ENCODE results near the gene RHNO1. TPM values are rescaled to one million over a fixed set of nuclear protein-coding genes. Genes with fewer than 3 reads are reported as not detected.
A peak's percentile ranks its signal among the peaks of the same experiment; 100 is the strongest.

RHNO1 gene
- total RNA-seq (2021) (60.1 and 77.9 TPM in 2 replicates), Bru-seq, nascent RNA (percentile 82 among the genes with signal in this experiment), BruChase-seq, experiment 1, labeled RNA remaining after a 2-hour chase (percentile 78 among the genes with signal in this experiment), BruChase-seq, experiment 2, labeled RNA remaining after a 6-hour chase (percentile 91 among the genes with signal in this experiment)
- long read RNA-seq, transcript RHNO1-203 (2 exons, 1,605 nt) = minor isoform, 8 of 142 reads
- long read RNA-seq, transcript RHNO1-204 (3 exons, 1,870 nt) = major isoform, 126 of 142 reads
- long read RNA-seq, partial matches to known transcripts = 1 of 142 reads
- long read RNA-seq, other reads (novel, unspliced or antisense) = 3 of 142 reads

- Histone ChIP-seq H2AFZ (peak within 1 kb of the TSS; percentile 86), H3K79me2 (ENCODE audit: low read depth) (peaks cover 69% of the 10 kb centered on the region), H3K27ac (peak within 1 kb of the TSS; percentile 78), H3K9me3 (ENCODE audit: insufficient read depth, low read depth) (no peaks in the 10 kb centered on the region), H3K4me3 (peak within 1 kb of the TSS; percentile 71), H3K27me3 (ENCODE audit: insufficient read depth, low read depth) (no peaks in the 10 kb centered on the region), H4K20me1 (ENCODE audit: insufficient read depth) (peaks cover 15% of the 10 kb centered on the region), H3K4me2 (peak within 1 kb of the TSS; percentile 98), H3K36me3 (ENCODE audit: low read depth) (peaks cover 22% of the 10 kb centered on the region; the same call in 1 of the 2 replicates), H3F3A (ENCODE audit: insufficient read depth, low read depth) (peaks cover 13% of the 10 kb centered on the region; the same call in 1 of the 2 replicates), H3K9me2 (ENCODE audit: insufficient read depth) (no peaks in the 10 kb centered on the region), H3K4me1 (replicated peaks; ENCODE audit: insufficient read depth) (peaks cover 15% of the 10 kb centered on the region; the same call in 1 of the 2 replicates)
- CTCF ChIA-PET = interaction anchor here (0.7 kb wide), 1 partner anchor 12 kb away, joined by 3 read pairs; no protein-coding TSS in a partner anchor
- POLR2A ChIA-PET (ENCODE audit: unreplicated experiment) = interaction anchor here (0.6 to 0.7 kb wide), 2 partner anchors 72 to 1772 kb away, joined by 3 read pairs; partner anchors contain the start of genes AKAP3 and NDUFA9
- BruUV-seq (replicated peaks) = TSS peak; percentile 73
- no peak for TF ChIP-seq EZH2 (IDR thresholded peaks at IDR 0.05; ENCODE audit: low read depth)
- TF ChIP-seq, protein P1, sequence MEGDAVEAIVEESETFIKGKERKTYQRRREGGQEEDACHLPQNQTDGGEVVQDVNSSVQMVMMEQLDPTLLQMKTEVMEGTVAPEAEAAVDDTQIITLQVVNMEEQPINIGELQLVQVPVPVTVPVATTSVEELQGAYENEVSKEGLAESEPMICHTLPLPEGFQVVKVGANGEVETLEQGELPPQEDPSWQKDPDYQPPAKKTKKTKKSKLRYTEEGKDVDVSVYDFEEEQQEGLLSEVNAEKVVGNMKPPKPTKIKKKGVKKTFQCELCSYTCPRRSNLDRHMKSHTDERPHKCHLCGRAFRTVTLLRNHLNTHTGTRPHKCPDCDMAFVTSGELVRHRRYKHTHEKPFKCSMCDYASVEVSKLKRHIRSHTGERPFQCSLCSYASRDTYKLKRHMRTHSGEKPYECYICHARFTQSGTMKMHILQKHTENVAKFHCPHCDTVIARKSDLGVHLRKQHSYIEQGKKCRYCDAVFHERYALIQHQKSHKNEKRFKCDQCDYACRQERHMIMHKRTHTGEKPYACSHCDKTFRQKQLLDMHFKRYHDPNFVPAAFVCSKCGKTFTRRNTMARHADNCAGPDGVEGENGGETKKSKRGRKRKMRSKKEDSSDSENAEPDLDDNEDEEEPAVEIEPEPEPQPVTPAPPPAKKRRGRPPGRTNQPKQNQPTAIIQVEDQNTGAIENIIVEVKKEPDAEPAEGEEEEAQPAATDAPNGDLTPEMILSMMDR (conservative IDR thresholded peaks at IDR 0.05) = no peak
- peak; percentile 90 to 94 for DNase-seq
- intact Hi-C loops (cut with micrococcal nuclease; ENCODE audit: unreplicated experiment) = loop anchor here (1.0 to 5.0 kb wide), 5 partner anchors 14 to 165 kb away; partner anchors contain the start of genes ITFG2 and TEAD4
These were observed at the start of gene RHNO1, which contains the start of gene FOXM1 for GRCh38 chr12:2877047-2877952. Gene RHNO1, plus strand, starts transcription at chr12:2877223. Its CDS starts 8,144 bp downstream, at chr12:2885367. Gene FOXM1, minus strand, starts transcription at chr12:2877174. Its CDS starts 2,696 bp downstream, at chr12:2874478.

DNA sequence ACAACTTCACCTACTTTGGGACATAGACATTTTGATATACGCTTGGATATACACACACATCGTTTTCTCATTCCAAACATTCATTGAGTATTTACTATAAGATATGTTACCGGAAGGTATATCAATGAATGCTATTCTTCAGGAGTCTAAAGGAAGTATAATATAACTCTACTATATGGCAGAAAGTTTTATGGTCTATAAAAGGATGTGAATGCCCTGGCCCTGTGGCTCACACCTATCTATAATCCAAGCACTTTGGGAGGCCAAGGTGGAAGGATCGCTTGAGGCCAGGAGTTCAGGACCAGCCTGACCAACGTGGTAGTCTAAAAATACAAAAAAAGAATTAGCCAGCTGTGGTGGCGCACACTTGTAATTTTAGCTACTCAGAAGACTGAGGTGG, 47.7 kb upstream of the RHNO1 start:
- H3F3A ChIP-seq (ENCODE audit: insufficient read depth, low read depth) = no peaks in the 10 kb centered on the region
- no peaks in the 10 kb centered on the region for H3K9me2 ChIP-seq (ENCODE audit: insufficient read depth)
- H3K27ac ChIP-seq = no peak overlapping the region
- intact Hi-C loops (cut with micrococcal nuclease; ENCODE audit: unreplicated experiment) = no loop called here
- H3K79me2 ChIP-seq (ENCODE audit: low read depth) = no peaks in the 10 kb centered on the region
- no peak overlapping the region for H2AFZ ChIP-seq
- no peak overlapping the region for H3K4me2 ChIP-seq
- no peak for DNase-seq
- POLR2A ChIA-PET (ENCODE audit: unreplicated experiment) = no interaction called here
- H3K4me1 ChIP-seq (replicated peaks; ENCODE audit: insufficient read depth) = no peaks in the 10 kb centered on the region
- CTCF ChIA-PET = no interaction called here
- H3K4me3 ChIP-seq = no peak overlapping the region
- no peaks in the 10 kb centered on the region for H3K27me3 ChIP-seq (ENCODE audit: insufficient read depth, low read depth)
- no peaks in the 10 kb centered on the region for H3K36me3 ChIP-seq (ENCODE audit: low read depth)
- TF ChIP-seq, protein P1 (conservative IDR thresholded peaks at IDR 0.05) = no peak
- no peak for TF ChIP-seq EZH2 (IDR thresholded peaks at IDR 0.05; ENCODE audit: low read depth)
- no peaks in the 10 kb centered on the region for H4K20me1 ChIP-seq (ENCODE audit: insufficient read depth)
- no peaks in the 10 kb centered on the region for H3K9me3 ChIP-seq (ENCODE audit: insufficient read depth, low read depth)
- no TSS peak for BruUV-seq (replicated peaks)

DNA sequence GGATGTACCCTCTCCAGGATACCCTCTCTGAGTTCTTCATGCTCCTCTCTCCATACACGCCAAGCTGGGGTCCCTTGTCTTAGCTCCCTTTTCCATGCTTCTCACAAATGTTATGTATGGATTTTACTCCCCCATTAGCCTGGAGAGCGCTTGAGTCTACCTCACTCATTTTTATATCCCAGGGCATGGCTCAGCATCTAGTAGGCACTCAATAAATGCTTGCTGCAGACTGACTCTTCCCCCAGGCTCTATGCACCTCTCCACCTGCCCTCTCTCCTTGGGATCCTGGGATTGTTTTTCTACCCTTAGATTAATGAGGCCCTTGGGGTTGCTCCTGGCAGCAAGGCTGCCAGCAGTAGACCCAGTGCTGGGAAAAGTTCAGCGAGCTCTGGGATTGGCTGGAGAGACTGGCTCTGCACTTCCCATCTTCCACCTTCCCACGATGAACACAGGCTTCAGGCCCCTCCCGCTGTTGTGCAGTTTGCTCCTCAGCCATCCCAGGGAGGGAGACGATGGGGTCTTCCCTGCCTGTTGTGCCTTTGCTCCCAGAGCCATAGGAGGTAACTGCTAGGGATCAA, 44.4 kb upstream of the RHNO1 start:
- ChIA-PET POLR2A (ENCODE audit: unreplicated experiment) (no interaction called here), CTCF (no interaction called here)

More for the DNA sequence above, 44.4 kb upstream of the RHNO1 start:
- DNase-seq = no peak
- no peak overlapping the region for H3K27ac ChIP-seq
- H3K36me3 ChIP-seq (ENCODE audit: low read depth) = no peaks in the 10 kb centered on the region
- H3F3A ChIP-seq (ENCODE audit: insufficient read depth, low read depth) = peaks cover 6% of the 10 kb centered on the region; the same call in 1 of the 2 replicates
- H3K9me3 ChIP-seq (ENCODE audit: insufficient read depth, low read depth) = no peaks in the 10 kb centered on the region
- no TSS peak for BruUV-seq (replicated peaks)
- no peaks in the 10 kb centered on the region for H3K4me1 ChIP-seq (replicated peaks; ENCODE audit: insufficient read depth)
- intact Hi-C loops (cut with micrococcal nuclease; ENCODE audit: unreplicated experiment) = no loop called here
- no peak overlapping the region for H3K4me3 ChIP-seq
- TF ChIP-seq, protein P1 (conservative IDR thresholded peaks at IDR 0.05) = no peak
- no peak for TF ChIP-seq EZH2 (IDR thresholded peaks at IDR 0.05; ENCODE audit: low read depth)
- H3K27me3 ChIP-seq (ENCODE audit: insufficient read depth, low read depth) = no peaks in the 10 kb centered on the region
- H3K79me2 ChIP-seq (ENCODE audit: low read depth) = no peaks in the 10 kb centered on the region
- H2AFZ ChIP-seq = no peak overlapping the region
- no peak overlapping the region for H3K4me2 ChIP-seq
- H4K20me1 ChIP-seq (ENCODE audit: insufficient read depth) = no peaks in the 10 kb centered on the region
- no peaks in the 10 kb centered on the region for H3K9me2 ChIP-seq (ENCODE audit: insufficient read depth)
